Hematopoietic multipotent progenitor cell treated with erythropoietin and hydrocortisone succinate and interleukin-3 and kit ligand, for 17 days (in vitro differentiated cells): ENCODE results near the gene STUM.

Experiments used
- DNase-seq: peaks from one replicate; pipeline ENCODE4 v3.0.0-alpha.2; 2015; ENCODE audit warnings: low spot score

Gene STUM

GRCh38 chr1:226562989-226563388, 14.4 kb downstream of the STUM start:
- DNase-seq, result no peak

GRCh38 chr1:226563666-226564065, 15.1 kb downstream of the STUM start:
- no peak for DNase-seq

GRCh38 chr1:226565476-226565875, 16.9 kb downstream of the STUM start:
- DNase-seq, result no peak

GRCh38 chr1:226566234-226566633, 17.7 kb downstream of the STUM start:
- no peak for DNase-seq

- no peak for DNase-seq
These were observed 18.2 kb downstream of the STUM start for GRCh38 chr1:226566760-226567159.

GRCh38 chr1:226568077-226568831, 19.7 kb downstream of the STUM start:
- no peak for DNase-seq

- DNase-seq, result no peak
These were observed 20.6 kb downstream of the STUM start for GRCh38 chr1:226568975-226569741.

GRCh38 chr1:226569879-226570547, 21.4 kb downstream of the STUM start:
- DNase-seq, result no peak

GRCh38 chr1:226571893-226572292, 23.3 kb downstream of the STUM start:
- no peak for DNase-seq

- no peak for DNase-seq
These were observed 23.8 kb downstream of the STUM start for GRCh38 chr1:226572325-226572726.

- no peak for DNase-seq
These were observed 25.5 kb downstream of the STUM start for GRCh38 chr1:226574044-226574443.

GRCh38 chr1:226574591-226575435, 26.2 kb downstream of the STUM start:
- DNase-seq, result no peak

- no peak for DNase-seq
These were observed 26.8 kb downstream of the STUM start for GRCh38 chr1:226575436-226575720.

- no peak for DNase-seq
These were observed 27.3 kb downstream of the STUM start for GRCh38 chr1:226575739-226576378.

- DNase-seq, result no peak
These were observed 28.0 kb downstream of the STUM start for GRCh38 chr1:226576601-226577000.

- DNase-seq, result no peak
These were observed 29.0 kb downstream of the STUM start for GRCh38 chr1:226577401-226578180.

GRCh38 chr1:226578946-226579578, 30.5 kb downstream of the STUM start:
- DNase-seq, result no peak

GRCh38 chr1:226579781-226580323, 31.3 kb downstream of the STUM start:
- no peak for DNase-seq

GRCh38 chr1:226580625-226581270, 32.2 kb downstream of the STUM start:
- DNase-seq, result no peak
